HL-60 (cell line): ENCODE data around the gene CAMKK2.

ENCODE experiments used
- CTCF ChIP-seq: IDR thresholded peaks from one replicate; pipeline ENCODE4 v1.5.1; 2011; ENCODE audit warnings: low read length, control low read depth, inconsistent platforms; ENCODE audit not compliant: insufficient read depth
- GABPA ChIP-seq: IDR thresholded peaks from 2 replicates; pipeline ENCODE4 v1.6.1; 2012; ENCODE audit warnings: low read depth
- POLR2AphosphoS5 ChIP-seq: IDR thresholded peaks from 2 replicates; pipeline ENCODE4 v1.6.1; 2012; ENCODE audit warnings: low read depth
- SPI1 ChIP-seq: IDR thresholded peaks from 2 replicates; pipeline ENCODE4 v1.6.1; 2012; ENCODE audit warnings: low read depth, mild to moderate bottlenecking, borderline replicate concordance
- TF ChIP-seq, protein P1 (sequence below): IDR thresholded peaks from 2 replicates; pipeline ENCODE4 v1.6.1; 2012; ENCODE audit warnings: low read depth; ENCODE audit not compliant: insufficient replicate concordance

DNA sequence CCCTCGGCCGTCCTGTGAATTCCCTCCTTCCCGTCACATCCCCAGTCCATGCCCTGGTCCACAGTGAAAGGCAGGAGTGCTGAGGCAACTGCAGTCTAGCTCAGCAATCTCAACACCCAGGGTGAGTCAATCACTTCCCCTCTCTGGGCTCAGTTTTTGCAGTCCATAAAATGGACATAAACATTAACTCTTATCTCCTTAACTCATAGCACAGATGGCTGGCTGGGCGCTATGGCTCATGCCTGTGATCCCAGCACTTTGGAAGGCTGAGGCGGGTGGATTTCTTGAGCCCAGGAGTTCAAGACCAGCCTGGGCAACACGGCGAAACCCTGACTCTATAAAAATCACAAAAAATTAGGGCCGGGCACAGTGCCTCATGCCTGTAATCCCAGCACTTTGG, 32.4 kb downstream of the CAMKK2 start:
- TF ChIP-seq CTCF (no peak), GABPA (no peak), POLR2AphosphoS5 (no peak), SPI1 (no peak)
- TF ChIP-seq, protein P1, sequence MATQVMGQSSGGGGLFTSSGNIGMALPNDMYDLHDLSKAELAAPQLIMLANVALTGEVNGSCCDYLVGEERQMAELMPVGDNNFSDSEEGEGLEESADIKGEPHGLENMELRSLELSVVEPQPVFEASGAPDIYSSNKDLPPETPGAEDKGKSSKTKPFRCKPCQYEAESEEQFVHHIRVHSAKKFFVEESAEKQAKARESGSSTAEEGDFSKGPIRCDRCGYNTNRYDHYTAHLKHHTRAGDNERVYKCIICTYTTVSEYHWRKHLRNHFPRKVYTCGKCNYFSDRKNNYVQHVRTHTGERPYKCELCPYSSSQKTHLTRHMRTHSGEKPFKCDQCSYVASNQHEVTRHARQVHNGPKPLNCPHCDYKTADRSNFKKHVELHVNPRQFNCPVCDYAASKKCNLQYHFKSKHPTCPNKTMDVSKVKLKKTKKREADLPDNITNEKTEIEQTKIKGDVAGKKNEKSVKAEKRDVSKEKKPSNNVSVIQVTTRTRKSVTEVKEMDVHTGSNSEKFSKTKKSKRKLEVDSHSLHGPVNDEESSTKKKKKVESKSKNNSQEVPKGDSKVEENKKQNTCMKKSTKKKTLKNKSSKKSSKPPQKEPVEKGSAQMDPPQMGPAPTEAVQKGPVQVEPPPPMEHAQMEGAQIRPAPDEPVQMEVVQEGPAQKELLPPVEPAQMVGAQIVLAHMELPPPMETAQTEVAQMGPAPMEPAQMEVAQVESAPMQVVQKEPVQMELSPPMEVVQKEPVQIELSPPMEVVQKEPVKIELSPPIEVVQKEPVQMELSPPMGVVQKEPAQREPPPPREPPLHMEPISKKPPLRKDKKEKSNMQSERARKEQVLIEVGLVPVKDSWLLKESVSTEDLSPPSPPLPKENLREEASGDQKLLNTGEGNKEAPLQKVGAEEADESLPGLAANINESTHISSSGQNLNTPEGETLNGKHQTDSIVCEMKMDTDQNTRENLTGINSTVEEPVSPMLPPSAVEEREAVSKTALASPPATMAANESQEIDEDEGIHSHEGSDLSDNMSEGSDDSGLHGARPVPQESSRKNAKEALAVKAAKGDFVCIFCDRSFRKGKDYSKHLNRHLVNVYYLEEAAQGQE: no peak
